Duodenal mucosa (tissue), 2 donors: ENCODE results near the gene USH2A.

Source experiments
- H3K27ac ChIP-seq: one replicate; pipeline ENCODE4 v1.7.0; 2013; ENCODE audit warnings: low read depth, low read length
- H3K27me3 ChIP-seq, 2 donors: one replicate each; pipeline ENCODE4 v1.7.0; 2013; ENCODE audit warnings: low read length in 2 of 2, control low read depth in 1 of 2; ENCODE audit not compliant: insufficient read depth in 2 of 2, control insufficient read depth in 1 of 2
- H3K36me3 ChIP-seq, 2 donors: one replicate each; pipeline ENCODE4 v1.7.0; 2013; ENCODE audit warnings: low read length in 2 of 2, control low read depth in 1 of 2; ENCODE audit not compliant: insufficient read depth in 2 of 2, control insufficient read depth in 1 of 2
- H3K4me1 ChIP-seq, 2 donors: one replicate each; pipeline ENCODE4 v1.7.0; 2013; ENCODE audit warnings: low read length in 2 of 2, control low read depth in 1 of 2; ENCODE audit not compliant: insufficient read depth in 2 of 2, control insufficient read depth in 1 of 2
- H3K4me3 ChIP-seq, 2 donors: one replicate each; pipeline ENCODE4 v1.7.0; 2013; ENCODE audit warnings: low read length in 2 of 2, low read depth in 1 of 2
- H3K9ac ChIP-seq, 2 donors: one replicate each; pipeline ENCODE4 v1.7.0; 2013; ENCODE audit warnings: low read length in 2 of 2, low read depth in 1 of 2
- H3K9me3 ChIP-seq, 2 donors: one replicate each; pipeline ENCODE4 v1.7.0; 2013; ENCODE audit warnings: low read length in 2 of 2, control low read depth in 1 of 2; ENCODE audit not compliant: control insufficient read depth in 1 of 2

The USH2A gene

GRCh38 chr1:215682232-215682631 lies 741.0 kb downstream of the USH2A start:
- Histone ChIP-seq H3K4me3 (no peak overlapping the region), H3K9ac (no peak overlapping the region), H3K27ac (no peak overlapping the region), H3K9me3 (no peaks in the 10 kb centered on the region), H3K36me3 (no peaks in the 10 kb centered on the region), H3K4me1 (no peaks in the 10 kb centered on the region), H3K27me3 (no peaks in the 10 kb centered on the region)

- Histone ChIP-seq H3K9me3 (no peaks in the 10 kb centered on the region), H3K4me3 (no peak overlapping the region), H3K9ac (no peak overlapping the region), H3K36me3 (no peaks in the 10 kb centered on the region), H3K27me3 (no peaks in the 10 kb centered on the region), H3K27ac (no peak overlapping the region), H3K4me1 (no peaks in the 10 kb centered on the region)
These were observed 742.2 kb downstream of the USH2A start for GRCh38 chr1:215681041-215681440.

DNA sequence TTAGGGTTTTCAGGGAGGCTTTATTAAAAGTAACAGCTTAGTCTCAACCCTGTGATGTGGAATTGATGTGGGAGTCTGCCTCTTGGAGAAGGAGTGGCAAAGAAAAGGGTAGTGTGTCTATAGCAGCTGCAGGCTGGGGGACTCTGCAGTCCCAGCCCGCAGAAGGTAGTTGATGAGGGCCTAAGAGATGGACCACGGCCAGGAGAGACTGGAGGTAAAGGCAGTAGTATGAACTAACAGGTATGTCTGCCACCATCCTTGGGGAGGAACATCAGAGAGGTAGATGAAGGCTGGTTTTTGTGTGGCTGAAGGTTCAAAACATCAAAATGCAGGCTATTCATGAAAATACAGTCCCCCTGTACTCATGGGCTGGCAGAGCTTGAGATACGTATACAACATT lies 744.0 kb downstream of the USH2A start:
- Histone ChIP-seq H3K27me3 (no peaks in the 10 kb centered on the region), H3K9ac (no peak overlapping the region), H3K9me3 (no peaks in the 10 kb centered on the region), H3K4me1 (no peaks in the 10 kb centered on the region), H3K27ac (no peak overlapping the region), H3K36me3 (no peaks in the 10 kb centered on the region), H3K4me3 (no peak overlapping the region)

DNA sequence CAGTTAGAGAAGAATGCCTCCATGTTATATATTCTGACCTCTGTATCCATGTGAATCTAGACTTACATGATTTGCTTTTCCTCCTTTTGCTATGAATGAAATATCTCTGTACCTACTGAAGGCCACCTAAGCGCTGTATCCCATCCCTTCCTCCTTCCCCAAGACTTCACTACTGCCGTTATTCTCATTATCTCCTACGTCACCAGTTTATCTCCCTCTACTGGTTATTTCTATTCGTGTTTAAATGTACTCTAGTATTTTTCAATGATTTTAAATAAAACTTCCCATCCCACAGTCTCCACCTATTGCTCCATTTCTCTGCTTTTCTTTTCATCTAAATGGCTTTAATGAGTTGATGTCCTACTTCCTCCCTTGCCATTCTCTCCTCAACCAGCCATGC lies 746.1 kb downstream of the USH2A start:
- H3K36me3 ChIP-seq, result no peaks in the 10 kb centered on the region
- no peaks in the 10 kb centered on the region for H3K4me1 ChIP-seq
- no peaks in the 10 kb centered on the region for H3K9me3 ChIP-seq
- no peaks in the 10 kb centered on the region for H3K27me3 ChIP-seq
- H3K27ac ChIP-seq, result no peak overlapping the region
- no peak overlapping the region for H3K4me3 ChIP-seq
- no peak overlapping the region for H3K9ac ChIP-seq

- Histone ChIP-seq H3K9ac (no peak overlapping the region), H3K27me3 (no peaks in the 10 kb centered on the region), H3K36me3 (no peaks in the 10 kb centered on the region), H3K4me3 (no peak overlapping the region), H3K9me3 (no peaks in the 10 kb centered on the region), H3K27ac (no peak overlapping the region), H3K4me1 (no peaks in the 10 kb centered on the region)
These were observed 749.3 kb downstream of the USH2A start for GRCh38 chr1:215673943-215674342.

DNA sequence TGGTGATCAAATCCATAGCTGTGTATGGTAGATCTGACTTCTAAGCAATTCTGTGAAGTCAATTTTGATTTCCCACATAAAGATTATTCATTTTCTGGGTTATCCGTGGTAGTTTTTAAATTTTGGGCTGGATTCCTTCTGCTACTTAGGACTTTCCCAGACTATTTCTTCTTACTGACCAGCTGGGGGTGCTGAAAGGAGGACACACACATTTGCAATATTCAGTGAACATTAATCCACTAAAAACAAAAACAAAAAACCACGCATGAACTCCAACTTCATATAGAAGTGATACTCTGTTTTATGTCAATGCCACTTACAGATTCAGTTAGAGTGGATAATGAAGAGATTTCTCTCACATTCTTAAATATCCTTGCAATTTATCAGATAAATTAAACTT lies 750.8 kb downstream of the USH2A start:
- H3K27ac ChIP-seq, result no peak overlapping the region
- no peaks in the 10 kb centered on the region for H3K27me3 ChIP-seq
- no peaks in the 10 kb centered on the region for H3K9me3 ChIP-seq
- H3K4me3 ChIP-seq, result no peak overlapping the region
- H3K4me1 ChIP-seq, result no peaks in the 10 kb centered on the region
- H3K9ac ChIP-seq, result no peak overlapping the region
- no peaks in the 10 kb centered on the region for H3K36me3 ChIP-seq

GRCh38 chr1:215669806-215670491 lies 753.3 kb downstream of the USH2A start:
- Histone ChIP-seq H3K9ac (no peak overlapping the region), H3K36me3 (no peaks in the 10 kb centered on the region), H3K27me3 (no peaks in the 10 kb centered on the region), H3K27ac (no peak overlapping the region), H3K9me3 (no peaks in the 10 kb centered on the region), H3K4me3 (no peak overlapping the region), H3K4me1 (no peaks in the 10 kb centered on the region)

DNA sequence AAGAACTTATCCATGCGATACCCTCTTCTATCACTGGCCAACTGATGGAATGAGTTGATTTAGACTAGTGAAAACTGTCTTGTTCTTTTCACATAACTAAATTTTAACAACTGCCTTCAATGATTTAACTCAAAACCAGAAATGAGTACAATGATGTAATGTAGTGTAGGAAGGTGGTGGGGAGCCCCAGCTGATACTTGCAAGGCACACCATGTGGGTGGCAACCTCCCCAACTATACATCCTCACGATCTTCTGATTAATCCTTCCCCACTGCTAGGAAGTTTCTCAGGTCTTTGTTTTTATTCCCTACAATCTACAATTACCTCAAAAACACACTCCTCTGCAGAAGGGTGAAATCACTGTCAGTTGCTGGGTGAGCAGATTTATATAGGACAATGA lies 755.5 kb downstream of the USH2A start:
- Histone ChIP-seq H3K36me3 (no peaks in the 10 kb centered on the region), H3K9ac (no peak overlapping the region), H3K27me3 (no peaks in the 10 kb centered on the region), H3K27ac (no peak overlapping the region), H3K4me1 (no peaks in the 10 kb centered on the region), H3K9me3 (no peaks in the 10 kb centered on the region), H3K4me3 (no peak overlapping the region)

GRCh38 chr1:215665215-215665614 lies 758.0 kb downstream of the USH2A start:
- H3K4me1 ChIP-seq, result no peaks in the 10 kb centered on the region
- H3K27me3 ChIP-seq, result no peaks in the 10 kb centered on the region
- H3K36me3 ChIP-seq, result no peaks in the 10 kb centered on the region
- no peaks in the 10 kb centered on the region for H3K9me3 ChIP-seq
- H3K4me3 ChIP-seq, result no peak overlapping the region
- no peak overlapping the region for H3K27ac ChIP-seq
- H3K9ac ChIP-seq, result no peak overlapping the region

- Histone ChIP-seq H3K36me3 (no peaks in the 10 kb centered on the region), H3K4me1 (no peaks in the 10 kb centered on the region), H3K4me3 (no peak overlapping the region), H3K9me3 (no peaks in the 10 kb centered on the region), H3K27ac (no peak overlapping the region), H3K9ac (no peak overlapping the region), H3K27me3 (no peaks in the 10 kb centered on the region)
These were observed 762.2 kb downstream of the USH2A start for GRCh38 chr1:215661033-215661432.

- Histone ChIP-seq H3K4me1 (no peaks in the 10 kb centered on the region), H3K27ac (no peak overlapping the region), H3K9ac (no peak overlapping the region), H3K4me3 (no peak overlapping the region), H3K36me3 (no peaks in the 10 kb centered on the region), H3K9me3 (no peaks in the 10 kb centered on the region), H3K27me3 (no peaks in the 10 kb centered on the region)
These were observed 763.0 kb downstream of the USH2A start for GRCh38 chr1:215660259-215660658.
